ENCODE data around the gene ARHGEF16. TPM values are rescaled to one million over a fixed set of nuclear protein-coding genes. Genes with fewer than 3 reads are reported as not detected.

The ARHGEF16 gene
- total RNA-seq, 4 donors from 2014 or later: 5.9 to 13.6 (median 8.4) TPM

- 82% methylated on average over 12 of the region's 12 CpGs for WGBS
- TF ChIP-seq POLR2A (IDR thresholded peaks at IDR 0.05) (no peak), EP300 (IDR thresholded peaks at IDR 0.05) (no peak), POLR2AphosphoS5 (IDR thresholded peaks at IDR 0.05) (no peak)
- TF ChIP-seq, protein P1, sequence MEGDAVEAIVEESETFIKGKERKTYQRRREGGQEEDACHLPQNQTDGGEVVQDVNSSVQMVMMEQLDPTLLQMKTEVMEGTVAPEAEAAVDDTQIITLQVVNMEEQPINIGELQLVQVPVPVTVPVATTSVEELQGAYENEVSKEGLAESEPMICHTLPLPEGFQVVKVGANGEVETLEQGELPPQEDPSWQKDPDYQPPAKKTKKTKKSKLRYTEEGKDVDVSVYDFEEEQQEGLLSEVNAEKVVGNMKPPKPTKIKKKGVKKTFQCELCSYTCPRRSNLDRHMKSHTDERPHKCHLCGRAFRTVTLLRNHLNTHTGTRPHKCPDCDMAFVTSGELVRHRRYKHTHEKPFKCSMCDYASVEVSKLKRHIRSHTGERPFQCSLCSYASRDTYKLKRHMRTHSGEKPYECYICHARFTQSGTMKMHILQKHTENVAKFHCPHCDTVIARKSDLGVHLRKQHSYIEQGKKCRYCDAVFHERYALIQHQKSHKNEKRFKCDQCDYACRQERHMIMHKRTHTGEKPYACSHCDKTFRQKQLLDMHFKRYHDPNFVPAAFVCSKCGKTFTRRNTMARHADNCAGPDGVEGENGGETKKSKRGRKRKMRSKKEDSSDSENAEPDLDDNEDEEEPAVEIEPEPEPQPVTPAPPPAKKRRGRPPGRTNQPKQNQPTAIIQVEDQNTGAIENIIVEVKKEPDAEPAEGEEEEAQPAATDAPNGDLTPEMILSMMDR (IDR thresholded peaks at IDR 0.05): no peak
- H3K27me3 ChIP-seq: peaks cover 46% of the 10 kb centered on the region
- no peak overlapping the region for H3K27ac ChIP-seq
- DNase-seq (ENCODE audit: low spot score in 2 of 2): no peak
- no peaks in the 10 kb centered on the region for H3K36me3 ChIP-seq
- no peak overlapping the region for H3K4me3 ChIP-seq
- no peaks in the 10 kb centered on the region for H3K4me1 ChIP-seq
- H3K9me3 ChIP-seq: peaks cover 3% of the 10 kb centered on the region
Measured at GRCh38 chr1:3442901-3443300, 11.6 kb upstream of the ARHGEF16 start.

GRCh38 chr1:3443807-3444206, 10.7 kb upstream of the ARHGEF16 start:
- Histone ChIP-seq H3K4me1 (no peaks in the 10 kb centered on the region), H3K36me3 (no peaks in the 10 kb centered on the region), H3K4me3 (no peak overlapping the region), H3K27ac (no peak overlapping the region), H3K9me3 (peaks cover 3% of the 10 kb centered on the region), H3K27me3 (peaks cover 46% of the 10 kb centered on the region)
- no peak for TF ChIP-seq POLR2A (IDR thresholded peaks at IDR 0.05)
- WGBS: 75% methylated on average over 7 of the region's 7 CpGs
- no peak for DNase-seq (ENCODE audit: low spot score in 2 of 2)

- TF ChIP-seq EP300 (IDR thresholded peaks at IDR 0.05) (no peak), POLR2A (IDR thresholded peaks at IDR 0.05) (no peak), POLR2AphosphoS5 (IDR thresholded peaks at IDR 0.05) (no peak)
- TF ChIP-seq, protein P1 (IDR thresholded peaks at IDR 0.05): no peak
Measured at GRCh38 chr1:3444298-3444697, 10.2 kb upstream of the ARHGEF16 start.

GRCh38 chr1:3444736-3445135, 9.7 kb upstream of the ARHGEF16 start:
- no peak overlapping the region for H3K4me3 ChIP-seq
- peaks cover 41% of the 10 kb centered on the region for H3K27me3 ChIP-seq
- H3K36me3 ChIP-seq: no peaks in the 10 kb centered on the region
- no peaks in the 10 kb centered on the region for H3K4me1 ChIP-seq
- no peak for TF ChIP-seq POLR2AphosphoS5 (IDR thresholded peaks at IDR 0.05)
- no peak for TF ChIP-seq POLR2A (IDR thresholded peaks at IDR 0.05)
- TF ChIP-seq, protein P1 (IDR thresholded peaks at IDR 0.05): no peak
- no peak for DNase-seq (ENCODE audit: low spot score in 2 of 2)
- no peak overlapping the region for H3K27ac ChIP-seq
- WGBS: 67% methylated on average over 10 of the region's 10 CpGs
- H3K9me3 ChIP-seq: peaks cover 3% of the 10 kb centered on the region

More at GRCh38 chr1:3444298-3444697, 10.2 kb upstream of the ARHGEF16 start:
- WGBS: 91% methylated on average over 18 of the region's 18 CpGs
- Histone ChIP-seq H3K4me1 (no peaks in the 10 kb centered on the region), H3K36me3 (no peaks in the 10 kb centered on the region), H3K27me3 (peaks cover 45% of the 10 kb centered on the region), H3K4me3 (no peak overlapping the region), H3K9me3 (peaks cover 3% of the 10 kb centered on the region), H3K27ac (no peak overlapping the region)
- DNase-seq (ENCODE audit: low spot score in 2 of 2): no peak

DNA sequence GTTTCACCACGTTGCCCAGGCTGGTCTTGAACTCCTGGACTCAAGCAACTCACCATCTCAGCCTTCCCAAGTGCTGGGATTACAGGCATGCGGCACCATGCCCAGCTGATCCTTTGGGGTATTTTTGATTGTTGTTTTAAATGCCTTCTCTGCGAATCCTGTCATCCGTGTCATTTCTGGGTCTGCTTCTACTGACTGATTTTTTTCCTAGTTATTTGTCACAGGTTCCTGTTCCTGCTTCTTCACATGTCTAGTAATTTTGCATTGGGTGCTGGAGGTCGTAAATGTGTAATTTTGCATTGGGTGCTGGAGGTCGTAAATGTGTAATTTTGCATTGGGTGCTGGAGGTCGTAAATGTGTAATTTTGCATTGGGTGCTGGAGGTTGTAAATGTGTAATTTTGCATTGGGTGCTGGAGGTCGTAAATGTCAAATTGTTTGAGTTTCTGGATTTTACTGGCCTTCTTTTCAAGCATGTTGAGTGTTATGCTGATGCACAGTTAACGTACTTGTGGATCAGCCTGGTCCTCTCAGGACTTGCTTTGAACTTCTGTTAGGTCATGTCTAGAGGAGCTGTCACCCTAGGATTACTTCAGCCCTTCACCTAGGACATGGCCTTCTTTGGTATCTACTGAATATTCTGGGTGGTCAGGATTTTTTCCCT, 4.1 kb upstream of the ARHGEF16 start:
- no peaks in the 10 kb centered on the region for H3K36me3 ChIP-seq
- peaks cover 3% of the 10 kb centered on the region for H3K9me3 ChIP-seq
- 83% methylated on average over 9 of the region's 9 CpGs for WGBS
- H3K4me1 ChIP-seq: peaks cover 20% of the 10 kb centered on the region
- no peak for TF ChIP-seq POLR2AphosphoS5 (IDR thresholded peaks at IDR 0.05)
- TF ChIP-seq, protein P1 (IDR thresholded peaks at IDR 0.05): no peak
- no peak for TF ChIP-seq EP300 (IDR thresholded peaks at IDR 0.05)
- TF ChIP-seq POLR2A (IDR thresholded peaks at IDR 0.05): no peak
- H3K4me3 ChIP-seq: no peak overlapping the region
- peaks cover 29% of the 10 kb centered on the region for H3K27me3 ChIP-seq
- no peak overlapping the region for H3K27ac ChIP-seq
- DNase-seq (ENCODE audit: low spot score in 2 of 2): no peak

Measured in suprapubic skin (tissue), 4 donors.